ENCODE data around the gene GLG1.

Gene GLG1

DNA sequence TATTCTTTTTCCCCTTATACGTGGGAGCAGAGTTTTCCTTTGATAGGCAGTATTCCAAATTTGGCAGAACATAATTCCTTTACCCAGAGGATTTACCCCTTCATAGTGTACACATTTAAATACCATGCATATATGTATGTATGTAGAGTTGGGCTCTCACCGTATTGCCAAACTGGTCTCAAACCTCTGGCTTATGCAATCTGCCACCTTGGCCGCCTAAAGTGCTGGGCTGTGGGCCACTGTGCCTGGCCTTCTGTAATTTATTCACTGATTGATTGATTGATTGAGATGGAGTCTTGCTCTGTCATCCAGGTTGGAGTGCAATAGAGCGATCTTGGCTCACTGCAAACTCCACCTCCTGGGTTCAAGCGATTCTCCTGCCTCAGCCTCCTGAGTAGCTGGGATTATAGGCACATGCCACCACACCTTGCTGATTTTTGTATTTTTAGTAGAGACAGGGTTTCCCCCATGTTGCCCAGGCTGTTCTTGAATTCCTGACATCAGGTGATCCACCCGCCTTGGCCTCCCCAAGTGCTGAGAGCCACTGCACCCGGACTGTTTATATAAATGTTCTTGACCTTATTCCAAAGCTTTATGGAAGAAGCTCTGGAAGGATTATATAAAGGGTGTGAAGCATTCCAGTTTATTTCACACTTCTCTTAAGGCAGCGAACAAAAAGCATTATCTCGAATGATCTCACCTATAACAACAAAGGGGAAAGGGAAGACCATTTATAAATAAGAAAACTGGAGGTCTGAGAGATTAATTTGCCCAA lies 14.9 kb downstream of the GLG1 start:
- no peak for ATAC-seq
- TF ChIP-seq ZNF565 (CRISPR knock-in tag; conservative IDR thresholded peaks at IDR 0.05; ENCODE audit: low read depth) = no peak
- TF ChIP-seq TOX (CRISPR knock-in tag; IDR thresholded peaks at IDR 0.05; ENCODE audit: borderline replicate concordance) = no peak
- TF ChIP-seq ZFP3 (CRISPR knock-in tag; IDR thresholded peaks at IDR 0.05) = no peak
- no peak for TF ChIP-seq BACH2 (CRISPR knock-in tag; IDR thresholded peaks at IDR 0.05; ENCODE audit: borderline replicate concordance)
- TF ChIP-seq ESRRG (CRISPR knock-in tag; IDR thresholded peaks at IDR 0.05) = no peak
- TF ChIP-seq, protein P1, sequence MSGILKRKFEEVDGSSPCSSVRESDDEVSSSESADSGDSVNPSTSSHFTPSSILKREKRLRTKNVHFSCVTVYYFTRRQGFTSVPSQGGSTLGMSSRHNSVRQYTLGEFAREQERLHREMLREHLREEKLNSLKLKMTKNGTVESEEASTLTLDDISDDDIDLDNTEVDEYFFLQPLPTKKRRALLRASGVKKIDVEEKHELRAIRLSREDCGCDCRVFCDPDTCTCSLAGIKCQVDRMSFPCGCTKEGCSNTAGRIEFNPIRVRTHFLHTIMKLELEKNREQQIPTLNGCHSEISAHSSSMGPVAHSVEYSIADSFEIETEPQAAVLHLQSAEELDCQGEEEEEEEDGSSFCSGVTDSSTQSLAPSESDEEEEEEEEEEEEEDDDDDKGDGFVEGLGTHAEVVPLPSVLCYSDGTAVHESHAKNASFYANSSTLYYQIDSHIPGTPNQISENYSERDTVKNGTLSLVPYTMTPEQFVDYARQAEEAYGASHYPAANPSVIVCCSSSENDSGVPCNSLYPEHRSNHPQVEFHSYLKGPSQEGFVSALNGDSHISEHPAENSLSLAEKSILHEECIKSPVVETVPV (CRISPR knock-in tag; IDR thresholded peaks at IDR 0.05) = no peak
- TF ChIP-seq ZC3H10 (CRISPR knock-in tag; IDR thresholded peaks at IDR 0.05) = no peak
- TF ChIP-seq ARNTL (CRISPR knock-in tag; IDR thresholded peaks at IDR 0.05; ENCODE audit: borderline replicate concordance, low read depth) = no peak
- no peak for TF ChIP-seq ZFP30 (CRISPR knock-in tag; IDR thresholded peaks at IDR 0.05)
- TF ChIP-seq ZNF70 (CRISPR knock-in tag; IDR thresholded peaks at IDR 0.05) = no peak
- TF ChIP-seq, protein P2, sequence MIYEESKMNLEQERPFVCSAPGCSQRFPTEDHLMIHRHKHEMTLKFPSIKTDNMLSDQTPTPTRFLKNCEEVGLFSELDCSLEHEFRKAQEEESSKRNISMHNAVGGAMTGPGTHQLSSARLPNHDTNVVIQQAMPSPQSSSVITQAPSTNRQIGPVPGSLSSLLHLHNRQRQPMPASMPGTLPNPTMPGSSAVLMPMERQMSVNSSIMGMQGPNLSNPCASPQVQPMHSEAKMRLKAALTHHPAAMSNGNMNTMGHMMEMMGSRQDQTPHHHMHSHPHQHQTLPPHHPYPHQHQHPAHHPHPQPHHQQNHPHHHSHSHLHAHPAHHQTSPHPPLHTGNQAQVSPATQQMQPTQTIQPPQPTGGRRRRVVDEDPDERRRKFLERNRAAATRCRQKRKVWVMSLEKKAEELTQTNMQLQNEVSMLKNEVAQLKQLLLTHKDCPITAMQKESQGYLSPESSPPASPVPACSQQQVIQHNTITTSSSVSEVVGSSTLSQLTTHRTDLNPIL (CRISPR knock-in tag; IDR thresholded peaks at IDR 0.05; ENCODE audit: low read depth) = no peak
- TF ChIP-seq, protein P3, sequence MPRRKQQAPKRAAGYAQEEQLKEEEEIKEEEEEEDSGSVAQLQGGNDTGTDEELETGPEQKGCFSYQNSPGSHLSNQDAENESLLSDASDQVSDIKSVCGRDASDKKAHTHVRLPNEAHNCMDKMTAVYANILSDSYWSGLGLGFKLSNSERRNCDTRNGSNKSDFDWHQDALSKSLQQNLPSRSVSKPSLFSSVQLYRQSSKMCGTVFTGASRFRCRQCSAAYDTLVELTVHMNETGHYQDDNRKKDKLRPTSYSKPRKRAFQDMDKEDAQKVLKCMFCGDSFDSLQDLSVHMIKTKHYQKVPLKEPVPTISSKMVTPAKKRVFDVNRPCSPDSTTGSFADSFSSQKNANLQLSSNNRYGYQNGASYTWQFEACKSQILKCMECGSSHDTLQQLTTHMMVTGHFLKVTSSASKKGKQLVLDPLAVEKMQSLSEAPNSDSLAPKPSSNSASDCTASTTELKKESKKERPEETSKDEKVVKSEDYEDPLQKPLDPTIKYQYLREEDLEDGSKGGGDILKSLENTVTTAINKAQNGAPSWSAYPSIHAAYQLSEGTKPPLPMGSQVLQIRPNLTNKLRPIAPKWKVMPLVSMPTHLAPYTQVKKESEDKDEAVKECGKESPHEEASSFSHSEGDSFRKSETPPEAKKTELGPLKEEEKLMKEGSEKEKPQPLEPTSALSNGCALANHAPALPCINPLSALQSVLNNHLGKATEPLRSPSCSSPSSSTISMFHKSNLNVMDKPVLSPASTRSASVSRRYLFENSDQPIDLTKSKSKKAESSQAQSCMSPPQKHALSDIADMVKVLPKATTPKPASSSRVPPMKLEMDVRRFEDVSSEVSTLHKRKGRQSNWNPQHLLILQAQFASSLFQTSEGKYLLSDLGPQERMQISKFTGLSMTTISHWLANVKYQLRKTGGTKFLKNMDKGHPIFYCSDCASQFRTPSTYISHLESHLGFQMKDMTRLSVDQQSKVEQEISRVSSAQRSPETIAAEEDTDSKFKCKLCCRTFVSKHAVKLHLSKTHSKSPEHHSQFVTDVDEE (CRISPR knock-in tag; IDR thresholded peaks at IDR 0.05) = no peak
- TF ChIP-seq, protein P4, sequence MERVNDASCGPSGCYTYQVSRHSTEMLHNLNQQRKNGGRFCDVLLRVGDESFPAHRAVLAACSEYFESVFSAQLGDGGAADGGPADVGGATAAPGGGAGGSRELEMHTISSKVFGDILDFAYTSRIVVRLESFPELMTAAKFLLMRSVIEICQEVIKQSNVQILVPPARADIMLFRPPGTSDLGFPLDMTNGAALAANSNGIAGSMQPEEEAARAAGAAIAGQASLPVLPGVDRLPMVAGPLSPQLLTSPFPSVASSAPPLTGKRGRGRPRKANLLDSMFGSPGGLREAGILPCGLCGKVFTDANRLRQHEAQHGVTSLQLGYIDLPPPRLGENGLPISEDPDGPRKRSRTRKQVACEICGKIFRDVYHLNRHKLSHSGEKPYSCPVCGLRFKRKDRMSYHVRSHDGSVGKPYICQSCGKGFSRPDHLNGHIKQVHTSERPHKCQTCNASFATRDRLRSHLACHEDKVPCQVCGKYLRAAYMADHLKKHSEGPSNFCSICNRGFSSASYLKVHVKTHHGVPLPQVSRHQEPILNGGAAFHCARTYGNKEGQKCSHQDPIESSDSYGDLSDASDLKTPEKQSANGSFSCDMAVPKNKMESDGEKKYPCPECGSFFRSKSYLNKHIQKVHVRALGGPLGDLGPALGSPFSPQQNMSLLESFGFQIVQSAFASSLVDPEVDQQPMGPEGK (CRISPR knock-in tag; IDR thresholded peaks at IDR 0.05; ENCODE audit: borderline replicate concordance) = no peak
- TF ChIP-seq PPARA (CRISPR knock-in tag; IDR thresholded peaks at IDR 0.05; ENCODE audit: borderline replicate concordance) = no peak
- TF ChIP-seq ZNF8 (CRISPR knock-in tag; IDR thresholded peaks at IDR 0.05) = no peak
- TF ChIP-seq TCF4 (CRISPR knock-in tag; IDR thresholded peaks at IDR 0.05; ENCODE audit: borderline replicate concordance) = no peak
- TF ChIP-seq, protein P5, sequence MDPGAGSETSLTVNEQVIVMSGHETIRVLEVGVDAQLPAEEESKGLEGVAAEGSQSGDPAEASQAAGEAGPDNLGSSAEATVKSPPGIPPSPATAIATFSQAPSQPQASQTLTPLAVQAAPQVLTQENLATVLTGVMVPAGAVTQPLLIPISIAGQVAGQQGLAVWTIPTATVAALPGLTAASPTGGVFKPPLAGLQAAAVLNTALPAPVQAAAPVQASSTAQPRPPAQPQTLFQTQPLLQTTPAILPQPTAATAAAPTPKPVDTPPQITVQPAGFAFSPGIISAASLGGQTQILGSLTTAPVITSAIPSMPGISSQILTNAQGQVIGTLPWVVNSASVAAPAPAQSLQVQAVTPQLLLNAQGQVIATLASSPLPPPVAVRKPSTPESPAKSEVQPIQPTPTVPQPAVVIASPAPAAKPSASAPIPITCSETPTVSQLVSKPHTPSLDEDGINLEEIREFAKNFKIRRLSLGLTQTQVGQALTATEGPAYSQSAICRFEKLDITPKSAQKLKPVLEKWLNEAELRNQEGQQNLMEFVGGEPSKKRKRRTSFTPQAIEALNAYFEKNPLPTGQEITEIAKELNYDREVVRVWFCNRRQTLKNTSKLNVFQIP (CRISPR knock-in tag; IDR thresholded peaks at IDR 0.05; ENCODE audit: borderline replicate concordance, low read depth) = no peak
- no peak for TF ChIP-seq CSDC2 (CRISPR knock-in tag; IDR thresholded peaks at IDR 0.05)
- no peak for TF ChIP-seq GLIS3 (CRISPR knock-in tag; IDR thresholded peaks at IDR 0.05)
- no peak for TF ChIP-seq OSR1 (CRISPR knock-in tag; IDR thresholded peaks at IDR 0.05)

DNA sequence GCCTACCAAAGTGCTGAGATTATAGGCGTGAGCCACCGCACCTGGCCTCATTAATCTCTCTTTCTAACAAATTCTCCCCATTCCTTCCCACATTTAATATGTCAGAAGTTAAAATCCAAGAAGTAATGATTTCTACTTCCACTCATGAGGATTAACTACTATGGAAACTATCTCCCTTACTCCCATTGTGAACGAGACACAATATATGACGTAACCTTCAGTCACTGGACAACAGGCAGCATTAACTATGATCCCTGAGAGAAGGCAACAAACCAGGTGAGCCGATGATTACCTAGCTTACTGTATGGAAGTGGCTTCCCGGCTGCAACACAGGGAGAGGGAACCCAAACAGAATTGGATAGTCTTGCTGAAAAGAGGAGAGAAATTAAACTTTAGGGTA lies 20.0 kb downstream of the GLG1 start:
- no peak for ATAC-seq
- no peak for TF ChIP-seq ZFP30 (CRISPR knock-in tag; IDR thresholded peaks at IDR 0.05)
- TF ChIP-seq RARB (CRISPR knock-in tag; IDR thresholded peaks at IDR 0.05) = no peak
- no peak for TF ChIP-seq TCF4 (CRISPR knock-in tag; IDR thresholded peaks at IDR 0.05; ENCODE audit: borderline replicate concordance)

Measured in SK-N-SH treated with all-trans-retinoic acid at 6 μM for 48 hours (cell line).